ENCODE data around the gene AMBRA1.
"Not testable (repeated sequence)": the region's sequence is repeated elsewhere in the genome, so short reads cannot be mapped to it uniquely, and the experiment has no call there.

The AMBRA1 gene

GRCh38 chr11:46588915-46589314, 4.9 kb downstream of the AMBRA1 start:
- DNase-seq: no peak
- in situ Hi-C loops (cut with MboI; ENCODE audit: low pct_unique_long_range_greater_than_20kb, low sequenced_read_pairs): no loop called here

GRCh38 chr11:46588131-46588530, 5.7 kb downstream of the AMBRA1 start:
- in situ Hi-C loops (cut with MboI; ENCODE audit: low pct_unique_long_range_greater_than_20kb, low sequenced_read_pairs): no loop called here
- DNase-seq: no peak

GRCh38 chr11:46583513-46583912, 10.3 kb downstream of the AMBRA1 start:
- DNase-seq; in situ Hi-C loops (cut with MboI; ENCODE audit: low pct_unique_long_range_greater_than_20kb, low sequenced_read_pairs): not testable (repeated sequence)

- DNase-seq: no peak
- in situ Hi-C loops (cut with MboI; ENCODE audit: low pct_unique_long_range_greater_than_20kb, low sequenced_read_pairs): no loop called here
These were observed 11.2 kb downstream of the AMBRA1 start for GRCh38 chr11:46582588-46582987.

GRCh38 chr11:46577058-46577457, 16.8 kb downstream of the AMBRA1 start:
- no peak for DNase-seq
- in situ Hi-C loops (cut with MboI; ENCODE audit: low pct_unique_long_range_greater_than_20kb, low sequenced_read_pairs): loop anchor here (10.0 kb wide), 1 partner anchor 192 kb away; the partner anchor contains the start of gene MDK

- no peak for DNase-seq
- in situ Hi-C loops (cut with MboI; ENCODE audit: low pct_unique_long_range_greater_than_20kb, low sequenced_read_pairs): loop anchor here (10.0 kb wide), 1 partner anchor 190 kb away; the partner anchor contains the start of gene MDK
These were observed 19.2 kb downstream of the AMBRA1 start for GRCh38 chr11:46574656-46575055.

DNA sequence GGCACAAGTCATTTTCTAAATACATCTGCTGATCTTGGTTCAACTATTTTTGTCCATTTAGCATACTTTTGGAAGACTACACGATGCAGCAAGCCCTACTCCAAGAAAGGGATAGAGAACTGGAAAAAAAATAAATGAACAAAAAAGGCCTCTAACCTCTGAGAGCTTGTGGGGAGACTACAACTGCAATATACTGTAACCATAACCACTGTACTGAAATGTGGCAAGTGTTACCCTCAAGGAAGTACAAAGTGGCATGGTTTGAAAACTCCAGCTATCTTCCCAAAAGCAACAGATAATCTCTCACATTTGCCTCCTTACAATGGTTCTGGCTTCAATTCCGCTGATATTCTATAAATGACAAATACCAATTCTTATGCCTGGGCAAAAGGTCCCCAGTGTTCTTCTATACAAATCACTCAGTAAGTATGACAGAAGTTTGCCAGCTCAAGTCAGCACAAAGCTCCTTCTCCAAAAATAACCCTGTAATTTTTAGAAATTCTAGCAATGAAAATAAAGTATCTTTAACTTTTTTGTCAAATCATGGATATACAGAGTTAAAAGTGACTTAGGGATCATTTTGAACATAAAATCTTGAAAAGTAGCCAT, 22.9 kb downstream of the AMBRA1 start:
- DNase-seq: no peak
- in situ Hi-C loops (cut with MboI; ENCODE audit: low pct_unique_long_range_greater_than_20kb, low sequenced_read_pairs): loop anchor here (10.0 kb wide), 1 partner anchor 186 kb away; the partner anchor contains the start of gene MDK

DNA sequence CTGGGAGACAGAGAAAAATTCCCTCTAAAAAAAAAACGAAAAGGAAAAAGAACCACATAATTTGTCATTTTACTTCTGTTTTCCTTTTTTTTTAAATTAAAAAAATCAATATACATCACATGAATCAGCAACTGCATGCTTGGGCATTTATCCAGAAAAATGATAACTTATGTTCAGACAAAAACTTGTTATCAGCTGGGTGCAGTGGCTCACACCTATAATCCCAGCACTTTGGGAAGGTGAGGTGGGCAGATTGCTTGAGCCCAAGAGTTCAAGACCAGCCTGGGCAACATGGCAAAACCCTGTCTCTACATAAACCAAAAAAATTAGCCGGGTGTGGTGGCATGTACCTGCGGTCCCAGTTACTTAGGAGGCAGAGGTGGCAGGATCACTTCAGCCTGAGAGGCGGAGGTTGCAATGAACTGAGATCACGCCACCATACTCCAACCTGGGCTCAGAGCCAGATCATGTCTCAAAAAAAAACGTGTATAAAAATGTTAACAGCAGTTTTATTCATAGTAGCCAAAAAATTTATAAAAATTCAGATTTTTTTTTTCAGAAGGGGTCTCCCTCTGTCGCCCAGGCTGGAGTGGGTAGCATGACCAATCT, 28.5 kb downstream of the AMBRA1 start:
- in situ Hi-C loops (cut with MboI; ENCODE audit: low pct_unique_long_range_greater_than_20kb, low sequenced_read_pairs): no loop called here

GRCh38 chr11:46564459-46564858, 29.4 kb downstream of the AMBRA1 start:
- in situ Hi-C loops (cut with MboI; ENCODE audit: low pct_unique_long_range_greater_than_20kb, low sequenced_read_pairs): no loop called here
- no peak for DNase-seq

More for the DNA sequence above, 28.5 kb downstream of the AMBRA1 start:
- no peak for DNase-seq

GRCh38 chr11:46562527-46562926, 31.3 kb downstream of the AMBRA1 start:
- in situ Hi-C loops (cut with MboI; ENCODE audit: low pct_unique_long_range_greater_than_20kb, low sequenced_read_pairs): no loop called here
- DNase-seq: no peak

DNA sequence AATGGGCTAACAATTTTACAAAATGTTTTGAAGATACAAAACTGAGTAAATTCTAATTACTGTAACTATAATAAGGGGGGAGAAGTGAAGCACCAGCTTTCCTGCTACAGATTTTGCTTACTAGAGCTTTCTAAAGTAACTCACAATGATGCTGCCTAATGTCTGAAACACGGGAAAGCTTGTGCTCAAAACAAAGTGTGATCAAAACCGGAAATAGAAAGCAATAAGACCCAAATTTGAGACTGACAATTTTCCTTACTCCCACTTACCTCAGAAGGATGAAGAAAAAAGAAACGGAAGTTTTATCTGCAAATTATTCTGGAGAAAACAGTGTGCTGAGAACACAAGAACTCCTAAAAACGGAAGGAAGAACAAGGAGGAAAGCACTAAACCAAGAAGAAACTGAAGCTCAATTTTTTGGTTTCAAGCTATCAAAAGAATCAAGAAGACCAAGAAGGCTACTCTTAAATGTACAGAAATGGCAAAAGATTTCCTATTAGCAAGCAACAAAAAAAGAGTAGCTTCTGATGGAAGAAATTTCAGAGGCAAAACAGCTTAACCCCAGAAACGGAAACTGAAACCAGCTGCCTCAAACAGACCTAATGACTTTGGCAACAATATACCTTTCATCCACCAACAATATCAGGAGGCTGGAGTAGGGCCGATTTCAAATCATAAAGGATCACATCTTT, 33.4 kb downstream of the AMBRA1 start:
- no peak for DNase-seq
- in situ Hi-C loops (cut with MboI; ENCODE audit: low pct_unique_long_range_greater_than_20kb, low sequenced_read_pairs): no loop called here

DNA sequence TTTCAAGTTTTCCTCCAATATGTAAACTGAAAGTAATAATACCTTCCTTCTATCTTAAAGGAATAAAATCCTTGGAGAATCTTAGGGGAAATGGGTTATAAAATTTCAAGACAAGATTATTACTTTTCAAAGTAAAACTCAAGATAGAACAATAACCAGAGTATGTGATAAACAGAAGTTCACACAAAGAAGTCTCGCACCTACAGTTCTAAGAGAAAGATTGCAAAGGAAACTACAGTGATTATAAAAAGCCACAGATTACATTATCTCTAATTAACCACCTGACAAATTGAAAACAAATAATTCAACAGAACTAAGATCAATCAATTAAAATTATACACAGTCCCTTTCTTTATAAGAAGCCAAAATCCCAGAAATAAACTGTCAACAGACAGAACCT, 34.0 kb downstream of the AMBRA1 start:
- DNase-seq: no peak
- in situ Hi-C loops (cut with MboI; ENCODE audit: low pct_unique_long_range_greater_than_20kb, low sequenced_read_pairs): no loop called here

- DNase-seq: no peak
- in situ Hi-C loops (cut with MboI; ENCODE audit: low pct_unique_long_range_greater_than_20kb, low sequenced_read_pairs): no loop called here
These were observed 36.1 kb downstream of the AMBRA1 start for GRCh38 chr11:46557684-46558151.

- in situ Hi-C loops (cut with MboI; ENCODE audit: low pct_unique_long_range_greater_than_20kb, low sequenced_read_pairs): no loop called here
These were observed 38.4 kb downstream of the AMBRA1 start for GRCh38 chr11:46555267-46556054.

DNA sequence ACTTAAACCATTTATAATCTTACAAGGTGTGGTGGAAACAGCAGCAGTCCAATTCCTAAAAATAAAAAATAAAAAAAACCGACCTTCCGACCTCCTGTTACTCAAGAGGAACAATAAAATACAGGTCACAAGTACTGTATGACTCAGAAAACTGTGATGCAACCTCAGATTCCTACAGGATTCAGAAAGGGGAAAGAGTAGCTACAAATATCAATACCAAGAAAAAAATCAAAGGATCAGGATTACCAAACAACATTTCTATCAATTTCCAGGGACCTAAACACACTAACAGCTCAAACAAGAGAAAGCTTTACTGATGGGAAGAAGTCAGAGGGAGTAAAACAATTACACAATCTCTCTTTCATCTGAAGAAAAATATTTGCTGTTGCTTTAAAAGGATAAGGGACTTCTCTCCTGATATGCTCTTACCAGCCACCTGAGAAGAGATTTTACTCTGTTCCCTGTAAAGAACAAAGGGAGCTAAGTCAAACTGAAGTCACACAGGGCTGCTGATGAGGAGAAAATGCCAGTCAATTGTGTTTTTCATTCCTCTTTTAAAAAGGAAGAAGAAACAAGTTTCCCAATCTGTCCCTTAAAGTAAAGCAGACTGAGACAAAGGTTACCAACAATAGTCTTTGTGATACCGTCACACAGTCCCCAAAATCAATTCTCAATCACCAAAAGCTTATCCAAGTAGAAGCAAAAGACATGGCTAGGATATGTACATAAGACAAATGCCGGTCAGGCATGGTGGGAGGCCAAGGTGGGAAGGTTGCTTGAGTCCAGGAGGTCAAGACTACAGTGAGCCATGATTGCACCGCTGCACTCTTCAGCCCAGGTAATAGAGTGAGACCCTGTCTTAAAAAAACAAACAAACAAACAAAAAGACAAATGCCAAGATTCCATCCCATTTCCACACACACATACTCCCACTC, 39.3 kb downstream of the AMBRA1 start:
- DNase-seq: no peak
- in situ Hi-C loops (cut with MboI; ENCODE audit: low pct_unique_long_range_greater_than_20kb, low sequenced_read_pairs): no loop called here

More at GRCh38 chr11:46555267-46556054, 38.4 kb downstream of the AMBRA1 start:
- no peak for DNase-seq

GRCh38 chr11:46553814-46554212, 40.0 kb downstream of the AMBRA1 start:
- DNase-seq: no peak
- in situ Hi-C loops (cut with MboI; ENCODE audit: low pct_unique_long_range_greater_than_20kb, low sequenced_read_pairs): no loop called here

- no peak for DNase-seq
- in situ Hi-C loops (cut with MboI; ENCODE audit: low pct_unique_long_range_greater_than_20kb, low sequenced_read_pairs): no loop called here
These were observed 42.6 kb downstream of the AMBRA1 start for GRCh38 chr11:46551261-46551660.

- DNase-seq: no peak
- in situ Hi-C loops (cut with MboI; ENCODE audit: low pct_unique_long_range_greater_than_20kb, low sequenced_read_pairs): no loop called here
These were observed 46.2 kb downstream of the AMBRA1 start for GRCh38 chr11:46547579-46547978.
